Parathyroid adenoma (tissue), 2 donors: Measurements from ENCODE around the gene TIMM22.
A peak's percentile ranks its signal among the peaks of the same experiment; 100 is the strongest.
"Not testable (repeated sequence)": the region's sequence is repeated elsewhere in the genome, so short reads cannot be mapped to it uniquely, and the experiment has no call there.

Experiments used
- H2AFZ ChIP-seq: fragments of 300-600 bp; sonication (generic); one replicate; pipeline ENCODE4 v1.7.0; 2017; ENCODE audit warnings: antibody characterized with exemption, mild to moderate bottlenecking
- H3K27ac ChIP-seq: fragments of 300-600 bp; sonication (generic); one replicate; pipeline ENCODE4 v1.7.0; 2017
- H3K27me3 ChIP-seq: fragments of 300-600 bp; sonication (generic); one replicate; pipeline ENCODE4 v1.7.0; 2017; ENCODE audit warnings: low read length; ENCODE audit not compliant: control insufficient read depth, insufficient read depth
- H3K36me3 ChIP-seq: fragments of 300-600 bp; sonication (generic); one replicate; pipeline ENCODE4 v1.7.0; 2017; ENCODE audit warnings: low read length; ENCODE audit not compliant: control insufficient read depth, insufficient read depth
- H3K4me1 ChIP-seq: fragments of 300-600 bp; sonication (generic); one replicate; pipeline ENCODE4 v1.7.0; 2017; ENCODE audit warnings: control low read depth
- H3K4me2 ChIP-seq: fragments of 300-600 bp; sonication (generic); one replicate; pipeline ENCODE4 v1.7.0; 2017; ENCODE audit warnings: low read length
- H3K4me3 ChIP-seq: fragments of 300-600 bp; sonication (generic); one replicate; pipeline ENCODE4 v1.7.0; 2017; ENCODE audit warnings: low read depth, low read length
- H3K79me2 ChIP-seq: fragments of 300-600 bp; sonication (generic); one replicate; pipeline ENCODE4 v1.7.0; 2017; ENCODE audit warnings: control low read depth
- H3K9ac ChIP-seq: fragments of 300-600 bp; sonication (generic); one replicate; pipeline ENCODE4 v1.7.0; 2017; ENCODE audit warnings: mild to moderate bottlenecking
- H3K9me3 ChIP-seq: fragments of 300-600 bp; sonication (generic); one replicate; pipeline ENCODE4 v1.7.0; 2017; ENCODE audit warnings: low read length; ENCODE audit not compliant: control insufficient read depth
- TF ChIP-seq, protein P1 (sequence below): fragments of 300-600 bp; sonication (generic); IDR thresholded peaks from one replicate; pipeline ENCODE4 v1.7.0; 2017; ENCODE audit warnings: antibody characterized with exemption, mild to moderate bottlenecking
- donor health status: primary hyperparathyroidism.

Gene TIMM22

DNA sequence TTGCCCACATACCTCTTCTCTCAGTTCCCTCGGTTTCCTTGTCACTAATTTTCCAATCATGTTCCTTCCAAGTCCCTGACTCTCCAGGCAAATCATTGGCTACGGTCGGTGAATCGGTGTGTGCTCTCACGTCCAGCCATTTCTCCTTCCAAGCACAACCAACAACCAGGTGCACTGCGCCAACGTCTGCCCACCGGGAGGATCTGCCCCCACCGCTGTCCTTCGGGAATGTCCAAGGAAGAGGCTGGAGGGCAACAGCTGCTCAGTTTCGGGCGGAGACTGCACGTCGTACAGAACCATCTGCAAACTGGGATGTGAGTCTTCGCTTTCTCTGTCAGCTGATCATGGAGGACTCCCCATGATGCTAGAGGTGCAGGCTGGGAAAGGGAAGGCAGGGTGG lies 9.0 kb upstream of the TIMM22 start:
- no peak overlapping the region for H3K27ac ChIP-seq
- no peak overlapping the region for H3K4me3 ChIP-seq
- H3K9ac ChIP-seq = no peak overlapping the region
- no peaks in the 10 kb centered on the region for H3K4me1 ChIP-seq
- no peaks in the 10 kb centered on the region for H3K36me3 ChIP-seq
- no peak overlapping the region for H2AFZ ChIP-seq
- H3K79me2 ChIP-seq = no peaks in the 10 kb centered on the region
- H3K9me3 ChIP-seq = no peaks in the 10 kb centered on the region
- no peak overlapping the region for H3K4me2 ChIP-seq
- no peaks in the 10 kb centered on the region for H3K27me3 ChIP-seq
- TF ChIP-seq, protein P1, sequence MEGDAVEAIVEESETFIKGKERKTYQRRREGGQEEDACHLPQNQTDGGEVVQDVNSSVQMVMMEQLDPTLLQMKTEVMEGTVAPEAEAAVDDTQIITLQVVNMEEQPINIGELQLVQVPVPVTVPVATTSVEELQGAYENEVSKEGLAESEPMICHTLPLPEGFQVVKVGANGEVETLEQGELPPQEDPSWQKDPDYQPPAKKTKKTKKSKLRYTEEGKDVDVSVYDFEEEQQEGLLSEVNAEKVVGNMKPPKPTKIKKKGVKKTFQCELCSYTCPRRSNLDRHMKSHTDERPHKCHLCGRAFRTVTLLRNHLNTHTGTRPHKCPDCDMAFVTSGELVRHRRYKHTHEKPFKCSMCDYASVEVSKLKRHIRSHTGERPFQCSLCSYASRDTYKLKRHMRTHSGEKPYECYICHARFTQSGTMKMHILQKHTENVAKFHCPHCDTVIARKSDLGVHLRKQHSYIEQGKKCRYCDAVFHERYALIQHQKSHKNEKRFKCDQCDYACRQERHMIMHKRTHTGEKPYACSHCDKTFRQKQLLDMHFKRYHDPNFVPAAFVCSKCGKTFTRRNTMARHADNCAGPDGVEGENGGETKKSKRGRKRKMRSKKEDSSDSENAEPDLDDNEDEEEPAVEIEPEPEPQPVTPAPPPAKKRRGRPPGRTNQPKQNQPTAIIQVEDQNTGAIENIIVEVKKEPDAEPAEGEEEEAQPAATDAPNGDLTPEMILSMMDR = no peak

DNA sequence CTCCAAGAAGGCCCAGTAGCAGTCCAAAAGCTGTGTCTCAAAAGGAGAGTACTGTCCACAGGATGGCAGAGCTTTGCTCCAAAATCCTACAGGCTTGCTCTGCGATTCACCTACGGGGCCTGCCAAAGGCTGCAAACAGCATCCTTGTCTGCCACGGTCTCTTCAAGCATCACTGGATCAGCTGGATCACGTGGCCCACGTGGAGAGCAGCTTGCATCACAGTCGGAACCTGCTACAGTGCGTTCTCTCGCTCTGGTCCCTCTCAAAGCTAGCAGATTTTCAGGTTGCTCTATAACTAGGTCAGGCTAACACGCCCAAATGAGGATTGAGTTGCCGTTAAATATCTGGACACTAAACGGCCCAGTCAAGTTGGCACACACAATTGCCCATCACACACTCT lies 8.4 kb upstream of the TIMM22 start:
- no peak overlapping the region for H3K27ac ChIP-seq
- no peaks in the 10 kb centered on the region for H3K27me3 ChIP-seq
- no peaks in the 10 kb centered on the region for H3K36me3 ChIP-seq
- no peaks in the 10 kb centered on the region for H3K9me3 ChIP-seq
- no peak overlapping the region for H2AFZ ChIP-seq
- TF ChIP-seq, protein P1 = no peak
- no peaks in the 10 kb centered on the region for H3K79me2 ChIP-seq
- no peak overlapping the region for H3K9ac ChIP-seq
- H3K4me3 ChIP-seq = no peak overlapping the region
- no peaks in the 10 kb centered on the region for H3K4me1 ChIP-seq
- no peak overlapping the region for H3K4me2 ChIP-seq

DNA sequence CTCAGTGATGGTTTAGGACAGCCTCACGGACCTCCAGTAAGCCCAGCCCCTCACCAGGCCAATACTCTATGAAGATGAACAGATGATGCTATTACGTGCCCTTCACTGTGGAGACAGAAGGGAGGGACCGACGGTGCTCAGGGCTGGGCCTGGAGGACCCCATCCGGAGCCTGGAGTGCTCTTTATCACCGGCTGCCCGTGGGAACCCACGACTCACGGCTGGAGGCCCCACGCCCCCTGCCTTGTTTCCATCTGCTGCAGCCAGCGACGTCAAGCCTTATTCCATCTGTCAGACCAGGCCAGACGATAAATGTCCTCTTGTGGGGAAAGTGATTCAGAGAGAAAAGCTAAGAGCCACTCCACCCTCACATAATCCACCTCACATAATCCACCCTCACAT lies 4.0 kb upstream of the TIMM22 start:
- H3K36me3 ChIP-seq = no peaks in the 10 kb centered on the region
- peaks cover 2% of the 10 kb centered on the region for H3K4me1 ChIP-seq
- no peak overlapping the region for H2AFZ ChIP-seq
- no peak overlapping the region for H3K4me3 ChIP-seq
- no peak overlapping the region for H3K4me2 ChIP-seq
- no peak overlapping the region for H3K9ac ChIP-seq
- H3K27ac ChIP-seq = no peak overlapping the region
- TF ChIP-seq, protein P1 = no peak
- H3K79me2 ChIP-seq = peaks cover 8% of the 10 kb centered on the region
- H3K27me3 ChIP-seq = no peaks in the 10 kb centered on the region
- no peaks in the 10 kb centered on the region for H3K9me3 ChIP-seq

DNA sequence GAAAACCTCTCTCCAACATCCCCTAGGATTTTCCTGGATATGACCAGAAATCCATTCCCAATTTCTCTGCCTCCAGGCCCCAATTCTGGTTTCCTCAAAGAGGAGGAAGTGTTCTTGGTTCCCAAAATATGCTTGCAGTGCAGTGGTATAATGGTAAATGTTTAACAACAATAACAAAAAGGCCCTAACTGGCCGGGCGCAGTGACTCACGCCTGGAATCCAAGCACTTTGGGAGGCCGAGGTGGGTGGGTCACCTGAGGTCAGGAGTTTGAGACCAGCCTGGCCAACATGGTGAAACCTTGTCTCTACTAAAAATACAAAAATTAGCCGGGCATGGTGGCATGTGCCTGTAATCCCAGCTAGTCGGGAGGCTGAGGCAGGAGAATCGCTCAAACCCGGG lies 1.6 kb upstream of the TIMM22 start:
- H3K9me3 ChIP-seq, H3K4me3 ChIP-seq, H3K79me2 ChIP-seq, H3K4me2 ChIP-seq, H3K4me1 ChIP-seq, H2AFZ ChIP-seq, H3K27ac ChIP-seq, H3K36me3 ChIP-seq, H3K27me3 ChIP-seq, H3K9ac ChIP-seq: not testable (repeated sequence)

DNA sequence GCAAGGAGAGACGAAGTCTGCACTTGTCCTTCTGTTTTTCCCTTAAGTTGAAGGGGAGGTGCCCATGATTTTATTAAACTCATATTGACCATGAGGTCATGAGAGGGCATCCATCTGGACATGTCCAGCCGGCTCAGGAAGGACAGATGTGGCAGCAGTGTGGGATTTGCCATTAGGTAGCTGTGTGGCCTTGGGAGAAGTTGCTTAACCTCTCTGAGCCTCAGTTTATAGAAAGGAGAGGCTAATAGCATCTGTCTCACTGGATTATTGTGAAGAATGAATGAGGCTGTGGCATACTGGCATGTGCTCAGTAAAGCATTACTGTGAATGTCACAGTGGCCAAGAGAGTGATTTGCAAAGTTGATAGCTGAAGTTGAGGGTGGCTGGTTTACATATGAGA lies 1.2 kb downstream of the TIMM22 start:
- H3K36me3 ChIP-seq = no peaks in the 10 kb centered on the region
- H3K9ac ChIP-seq = no peak overlapping the region
- H3K4me2 ChIP-seq = peak overlapping the region; percentile 49
- H3K27me3 ChIP-seq = no peaks in the 10 kb centered on the region
- H3K9me3 ChIP-seq = no peaks in the 10 kb centered on the region
- H3K4me1 ChIP-seq = peaks cover 21% of the 10 kb centered on the region
- H3K27ac ChIP-seq = no peak overlapping the region
- H3K79me2 ChIP-seq = peaks cover 9% of the 10 kb centered on the region
- TF ChIP-seq, protein P1 = no peak
- no peak overlapping the region for H2AFZ ChIP-seq
- peak overlapping the region; percentile 83 for H3K4me3 ChIP-seq
